Thyroid gland (tissue), 4 donors: ENCODE measurements around the gene MYLK3. TPM values are rescaled to one million over a fixed set of nuclear protein-coding genes. Genes with fewer than 3 reads are reported as not detected.

Source experiments
- DNase-seq, 2 donors: peaks; one replicate each; pipeline ENCODE4 v3.0.0-alpha.2; 2019
- H3K27ac ChIP-seq, 3 donors: fragments of 200-600 bp; sonication (generic); 1 replicate in 2 of 3; 2 replicates in 1 of 3; pipeline ENCODE4 v1.5.1; 2016 to 2019; ENCODE audit warnings: mild to moderate bottlenecking in 1 of 3, moderate library complexity in 1 of 3
- H3K27me3 ChIP-seq: fragments of 200-600 bp; sonication (generic); one replicate; pipeline ENCODE4 v1.5.1; 2019
- H3K36me3 ChIP-seq, 2 donors: fragments of 200-600 bp; sonication (generic); one replicate each; pipeline ENCODE4 v1.5.1; 2016 to 2019
- H3K4me1 ChIP-seq, 2 donors: fragments of 200-600 bp; sonication (generic); one replicate each; pipeline ENCODE4 v1.5.1; 2017 to 2019
- H3K4me3 ChIP-seq, 3 donors: fragments of 200-600 bp; sonication (generic); replicated peaks in 1 of 3; 1 replicate in 2 of 3; 2 replicates in 1 of 3; pipeline ENCODE4 v1.5.1; 2016; ENCODE audit warnings: mild to moderate bottlenecking in 1 of 3
- H3K9me3 ChIP-seq: fragments of 200-600 bp; sonication (generic); one replicate; pipeline ENCODE4 v1.5.1; 2017
- CTCF ChIP-seq, 6 experiments: fragments of 200-600 bp in 3 of 6; fragments of 450-650 bp in 3 of 6; sonication (generic) in 3 of 6; IDR thresholded peaks; one replicate each; pipeline ENCODE4 v1.5.1; 2016 to 2019; ENCODE audit warnings: antibody characterized with exemption in 6 of 6, mild to moderate bottlenecking in 2 of 6, inconsistent platforms in 1 of 6, moderate library complexity in 1 of 6
- POLR2A ChIP-seq, 2 donors: fragments of 450-650 bp; IDR thresholded peaks; one replicate each; pipeline ENCODE4 v1.6.1; 2017; ENCODE audit warnings: antibody characterized with exemption in 2 of 2, mild to moderate bottlenecking in 2 of 2, moderate library complexity in 1 of 2
- WGBS, 2 donors: methylation state at CpG; one replicate each; pipeline ENCODE4 v1.1.5; 2017; 5-methylcytosine and 5-hydroxymethylcytosine counted together
- intact Hi-C: fragments of 100-400 bp; cut with DNase I; formaldehyde crosslinking; loops from one replicate; pipeline ENCODE4 v1.15.1; 2023
- total RNA-seq, 4 donors: library from RNA; depleted of rRNA; stranded (reverse); fragments of >200 nt; gene quantifications; one replicate each; pipeline ENCODE4 v1.2.3, GENCODE V29; 2016

MYLK3 gene
- total RNA-seq, 4 donors from 2014 or later: 0.10 to 0.27 (median 0.11) TPM; not detected in 1

DNA sequence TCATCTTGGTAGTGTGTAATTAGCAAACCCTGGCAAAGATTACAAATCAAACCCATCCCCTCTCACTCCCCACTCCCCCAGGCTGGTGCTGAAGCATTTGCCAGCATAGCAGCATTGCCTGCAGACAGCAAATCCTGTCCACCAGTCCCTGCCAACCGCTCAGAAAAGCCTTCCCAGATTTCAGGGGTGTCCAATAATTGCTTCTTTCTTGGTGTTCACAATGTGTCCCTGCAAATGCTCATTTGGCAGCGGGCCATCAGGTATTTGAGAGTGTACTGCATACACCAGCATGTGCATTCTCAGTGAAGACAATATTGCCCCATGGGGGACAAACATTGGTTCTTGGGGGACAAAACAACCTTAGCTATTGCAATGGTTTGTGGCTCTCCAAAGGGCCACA is 30.5 kb downstream of the MYLK3 start:
- H3K27ac ChIP-seq: no peak overlapping the region
- no peaks in the 10 kb centered on the region for H3K36me3 ChIP-seq
- 83 to 85% methylated on average over 2 of the region's 2 CpGs for WGBS, 2 donors
- H3K4me3 ChIP-seq: no peak overlapping the region
- intact Hi-C loops: no loop called here
- DNase-seq: no peak
- no peaks in the 10 kb centered on the region for H3K4me1 ChIP-seq
- TF ChIP-seq CTCF (IDR thresholded peaks at IDR 0.05) (no peak), POLR2A (IDR thresholded peaks at IDR 0.05) (no peak)
- H3K27me3 ChIP-seq: no peaks in the 10 kb centered on the region
- no peaks in the 10 kb centered on the region for H3K9me3 ChIP-seq

- 60 to 70% methylated on average over 6 of the region's 6 CpGs for WGBS, 2 donors
- no peak for DNase-seq
- H3K9me3 ChIP-seq: no peaks in the 10 kb centered on the region
- no peaks in the 10 kb centered on the region for H3K27me3 ChIP-seq
- no peak for TF ChIP-seq POLR2A (IDR thresholded peaks at IDR 0.05)
- no peak for TF ChIP-seq CTCF (IDR thresholded peaks at IDR 0.05)
- no peak overlapping the region for H3K27ac ChIP-seq
- intact Hi-C loops: no loop called here
- H3K36me3 ChIP-seq: no peaks in the 10 kb centered on the region
- H3K4me1 ChIP-seq: no peaks in the 10 kb centered on the region
- no peak overlapping the region for H3K4me3 ChIP-seq
Observed at GRCh38 chr16:46715769-46716305, 32.3 kb downstream of the MYLK3 start.

- 84 to 90% methylated on average over 7 of the region's 7 CpGs for WGBS, 2 donors
- H3K4me1 ChIP-seq: no peaks in the 10 kb centered on the region
- intact Hi-C loops: no loop called here
Observed at GRCh38 chr16:46714797-46715591, 33.1 kb downstream of the MYLK3 start.

DNA sequence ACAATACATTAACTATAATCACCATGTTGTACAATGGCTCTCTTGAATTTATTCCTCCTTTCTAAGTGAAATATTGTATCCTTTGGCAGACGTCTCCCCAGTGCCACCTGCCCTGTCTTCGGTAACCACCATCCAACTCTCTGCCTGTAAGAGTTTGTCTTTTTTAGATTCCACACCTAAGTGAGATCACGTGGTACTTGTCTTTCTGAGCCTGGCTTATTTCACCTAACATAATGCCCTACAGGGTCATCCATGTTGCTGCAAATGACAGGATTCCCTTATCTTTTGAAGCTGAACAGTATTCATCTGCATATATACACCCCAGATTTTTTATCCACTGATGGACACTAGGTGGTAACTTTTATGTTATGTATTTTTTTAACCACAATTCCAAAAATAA is 34.5 kb downstream of the MYLK3 start:
- Histone ChIP-seq H3K4me1 (no peaks in the 10 kb centered on the region), H3K36me3 (no peaks in the 10 kb centered on the region), H3K27ac (no peak overlapping the region), H3K4me3 (no peak overlapping the region), H3K9me3 (no peaks in the 10 kb centered on the region), H3K27me3 (no peaks in the 10 kb centered on the region)
- 70 to 71% methylated on average over 3 of the region's 3 CpGs for WGBS, 2 donors
- TF ChIP-seq POLR2A (IDR thresholded peaks at IDR 0.05) (no peak), CTCF (IDR thresholded peaks at IDR 0.05) (no peak)
- DNase-seq: no peak
- intact Hi-C loops: no loop called here

More at GRCh38 chr16:46714797-46715591, 33.1 kb downstream of the MYLK3 start:
- Histone ChIP-seq H3K9me3 (no peaks in the 10 kb centered on the region), H3K36me3 (no peaks in the 10 kb centered on the region), H3K4me3 (no peak overlapping the region), H3K27me3 (no peaks in the 10 kb centered on the region), H3K27ac (no peak overlapping the region)
- DNase-seq: no peak
- TF ChIP-seq POLR2A (IDR thresholded peaks at IDR 0.05): no peak
- no peak for TF ChIP-seq CTCF (IDR thresholded peaks at IDR 0.05)

GRCh38 chr16:46712911-46713310 is 35.2 kb downstream of the MYLK3 start:
- no peak for DNase-seq
- Histone ChIP-seq H3K36me3 (no peaks in the 10 kb centered on the region), H3K27me3 (no peaks in the 10 kb centered on the region), H3K9me3 (no peaks in the 10 kb centered on the region), H3K27ac (no peak overlapping the region), H3K4me1 (no peaks in the 10 kb centered on the region), H3K4me3 (no peak overlapping the region)
- intact Hi-C loops: no loop called here
- TF ChIP-seq CTCF (IDR thresholded peaks at IDR 0.05) (no peak), POLR2A (IDR thresholded peaks at IDR 0.05) (no peak)
- 81 to 86% methylated on average over 3 of the region's 3 CpGs for WGBS, 2 donors
